ENCODE data around the gene RASSF8.
"Not testable (repeated sequence)": the region's sequence is repeated elsewhere in the genome, so short reads cannot be mapped to it uniquely, and the experiment has no call there.

Gene RASSF8

GRCh38 chr12:26046203-26046602 is 87.7 kb downstream of the RASSF8 start:
- Histone ChIP-seq H3K4me3 (ENCODE audit: low read depth in 1 of 5, low read length in 5 of 5) (no peak overlapping the region), H3K9ac (ENCODE audit: low read length in 5 of 5) (no peak overlapping the region), H3K27ac (ENCODE audit: low read depth, low read length) (no peak overlapping the region), H3K36me3 (ENCODE audit: control insufficient read depth in 5 of 5, insufficient read depth in 5 of 5, low read length in 5 of 5) (no peaks in the 10 kb centered on the region), H3K9me3 (ENCODE audit: control insufficient read depth in 5 of 5, low read length in 5 of 5) (no peaks in the 10 kb centered on the region), H3K4me1 (ENCODE audit: control insufficient read depth in 5 of 5, insufficient read depth in 5 of 5, low read length in 5 of 5) (peaks cover 0 to 24% (median 10%) of the 10 kb centered on the region in 5 donors), H3K27me3 (ENCODE audit: control insufficient read depth in 5 of 5, insufficient read depth in 4 of 5, low read length in 5 of 5) (no peaks in the 10 kb centered on the region)

GRCh38 chr12:26046906-26047305 is 88.4 kb downstream of the RASSF8 start:
- H3K27me3 ChIP-seq (ENCODE audit: control insufficient read depth in 5 of 5, insufficient read depth in 4 of 5, low read length in 5 of 5), result no peaks in the 10 kb centered on the region
- no peaks in the 10 kb centered on the region for H3K9me3 ChIP-seq (ENCODE audit: control insufficient read depth in 5 of 5, low read length in 5 of 5)
- no peaks in the 10 kb centered on the region for H3K36me3 ChIP-seq (ENCODE audit: control insufficient read depth in 5 of 5, insufficient read depth in 5 of 5, low read length in 5 of 5)
- H3K27ac ChIP-seq (ENCODE audit: low read depth, low read length), result no peak overlapping the region
- H3K9ac ChIP-seq (ENCODE audit: low read length in 5 of 5), result no peak overlapping the region
- H3K4me3 ChIP-seq (ENCODE audit: low read depth in 1 of 5, low read length in 5 of 5), result no peak overlapping the region
- peaks cover 0 to 24% (median 10%) of the 10 kb centered on the region in 5 donors for H3K4me1 ChIP-seq (ENCODE audit: control insufficient read depth in 5 of 5, insufficient read depth in 5 of 5, low read length in 5 of 5)

DNA sequence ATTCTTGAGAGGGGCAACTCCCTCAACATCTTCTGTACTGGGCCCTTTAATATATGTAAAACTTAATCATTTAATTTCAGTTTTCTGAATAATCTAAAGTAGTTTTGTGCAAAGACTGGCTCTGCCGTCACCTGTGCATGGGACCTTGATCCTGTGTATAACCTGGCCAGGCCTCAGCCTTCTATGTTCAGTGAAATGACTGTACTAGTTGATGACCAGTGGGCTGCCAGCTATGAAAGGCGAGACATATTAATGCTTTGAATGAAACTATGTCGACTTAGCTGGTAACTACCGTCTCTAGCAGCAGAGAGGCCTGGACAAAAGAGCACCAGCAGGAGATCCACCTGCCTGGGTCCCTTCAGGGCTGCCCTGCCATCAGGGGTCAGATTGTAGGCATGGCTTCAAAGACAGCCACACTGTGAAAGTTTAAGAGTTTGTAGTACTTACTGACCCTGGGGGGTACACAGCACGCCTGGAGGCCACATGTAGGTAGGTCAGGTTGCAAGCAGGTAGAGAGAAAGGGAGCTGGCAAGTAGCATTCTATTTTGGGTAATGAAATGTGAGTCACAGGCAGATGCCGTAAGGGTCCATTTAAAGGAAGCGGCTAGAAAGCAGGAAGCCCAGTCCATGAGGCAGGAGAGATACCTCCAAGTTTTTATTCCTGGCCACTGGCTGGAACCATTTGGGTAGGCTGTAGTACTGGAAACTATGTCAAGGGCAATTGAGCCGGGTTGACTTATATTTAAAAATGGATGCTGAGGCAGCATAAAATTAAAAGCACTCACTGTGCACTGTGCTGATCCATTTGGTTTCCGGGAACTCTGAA is 89.1 kb downstream of the RASSF8 start:
- H3K27ac ChIP-seq (ENCODE audit: low read depth, low read length), result no peak overlapping the region
- peaks cover 0 to 24% (median 10%) of the 10 kb centered on the region in 5 donors for H3K4me1 ChIP-seq (ENCODE audit: control insufficient read depth in 5 of 5, insufficient read depth in 5 of 5, low read length in 5 of 5)
- H3K4me3 ChIP-seq (ENCODE audit: low read depth in 1 of 5, low read length in 5 of 5), result no peak overlapping the region
- no peaks in the 10 kb centered on the region for H3K27me3 ChIP-seq (ENCODE audit: control insufficient read depth in 5 of 5, insufficient read depth in 4 of 5, low read length in 5 of 5)
- H3K9ac ChIP-seq (ENCODE audit: low read length in 5 of 5), result no peak overlapping the region
- no peaks in the 10 kb centered on the region for H3K9me3 ChIP-seq (ENCODE audit: control insufficient read depth in 5 of 5, low read length in 5 of 5)
- no peaks in the 10 kb centered on the region for H3K36me3 ChIP-seq (ENCODE audit: control insufficient read depth in 5 of 5, insufficient read depth in 5 of 5, low read length in 5 of 5)

DNA sequence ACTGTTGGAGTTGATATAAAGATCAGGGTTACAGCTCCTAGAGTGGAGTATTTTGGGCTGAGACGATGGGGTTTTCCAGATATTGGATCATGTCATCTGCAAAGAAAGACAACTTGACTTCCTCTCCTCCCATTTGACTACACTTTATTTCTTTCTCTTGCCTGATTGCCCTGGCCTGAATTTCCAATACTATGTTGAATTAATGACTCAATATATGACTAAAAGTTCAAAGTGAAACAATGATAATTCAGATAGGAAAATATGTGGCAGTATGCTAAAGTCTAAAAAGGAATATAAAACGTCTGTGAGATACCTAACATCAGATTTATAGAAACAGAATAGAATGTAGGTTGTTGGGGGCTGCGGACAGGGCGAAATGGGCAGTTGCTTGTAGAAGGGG is 94.2 kb downstream of the RASSF8 start:
- peaks cover 0 to 3% (median 0%) of the 10 kb centered on the region in 5 donors for H3K36me3 ChIP-seq (ENCODE audit: control insufficient read depth in 5 of 5, insufficient read depth in 5 of 5, low read length in 5 of 5)
- no peak overlapping the region for H3K27ac ChIP-seq (ENCODE audit: low read depth, low read length)
- H3K9me3 ChIP-seq (ENCODE audit: control insufficient read depth in 5 of 5, low read length in 5 of 5), result no peaks in the 10 kb centered on the region
- no peak overlapping the region for H3K4me3 ChIP-seq (ENCODE audit: low read depth in 1 of 5, low read length in 5 of 5)
- peaks cover 0 to 3% (median 0%) of the 10 kb centered on the region in 5 donors for H3K4me1 ChIP-seq (ENCODE audit: control insufficient read depth in 5 of 5, insufficient read depth in 5 of 5, low read length in 5 of 5)
- no peak overlapping the region for H3K9ac ChIP-seq (ENCODE audit: low read length in 5 of 5)
- H3K27me3 ChIP-seq (ENCODE audit: control insufficient read depth in 5 of 5, insufficient read depth in 4 of 5, low read length in 5 of 5), result no peaks in the 10 kb centered on the region

- H3K9me3 ChIP-seq (ENCODE audit: control insufficient read depth in 5 of 5, low read length in 5 of 5), result no peaks in the 10 kb centered on the region
- H3K4me1 ChIP-seq (ENCODE audit: control insufficient read depth in 5 of 5, insufficient read depth in 5 of 5, low read length in 5 of 5), result peaks cover 0 to 2% (median 0%) of the 10 kb centered on the region in 5 donors
- H3K36me3 ChIP-seq (ENCODE audit: control insufficient read depth in 5 of 5, insufficient read depth in 5 of 5, low read length in 5 of 5), result peaks cover 0 to 3% (median 0%) of the 10 kb centered on the region in 5 donors
- no peak overlapping the region for H3K9ac ChIP-seq (ENCODE audit: low read length in 5 of 5)
- H3K4me3 ChIP-seq (ENCODE audit: low read depth in 1 of 5, low read length in 5 of 5), result no peak overlapping the region
- H3K27ac ChIP-seq (ENCODE audit: low read depth, low read length), result no peak overlapping the region
- no peaks in the 10 kb centered on the region for H3K27me3 ChIP-seq (ENCODE audit: control insufficient read depth in 5 of 5, insufficient read depth in 4 of 5, low read length in 5 of 5)
These were observed 95.9 kb downstream of the RASSF8 start for GRCh38 chr12:26054383-26054782.

GRCh38 chr12:26055087-26055486 is 96.6 kb downstream of the RASSF8 start:
- no peaks in the 10 kb centered on the region for H3K9me3 ChIP-seq (ENCODE audit: control insufficient read depth in 5 of 5, low read length in 5 of 5)

GRCh38 chr12:26056335-26056734 is 97.9 kb downstream of the RASSF8 start:
- Histone ChIP-seq H3K4me1 (ENCODE audit: control insufficient read depth in 5 of 5, insufficient read depth in 5 of 5, low read length in 5 of 5) (peaks cover 0 to 2% (median 0%) of the 10 kb centered on the region in 5 donors), H3K27ac (ENCODE audit: low read depth, low read length) (no peak overlapping the region), H3K36me3 (ENCODE audit: control insufficient read depth in 5 of 5, insufficient read depth in 5 of 5, low read length in 5 of 5) (peaks cover 0 to 3% (median 0%) of the 10 kb centered on the region in 5 donors), H3K27me3 (ENCODE audit: control insufficient read depth in 5 of 5, insufficient read depth in 4 of 5, low read length in 5 of 5) (no peaks in the 10 kb centered on the region), H3K9ac (ENCODE audit: low read length in 5 of 5) (no peak overlapping the region), H3K4me3 (ENCODE audit: low read depth in 1 of 5, low read length in 5 of 5) (no peak overlapping the region), H3K9me3 (ENCODE audit: control insufficient read depth in 5 of 5, low read length in 5 of 5) (no peaks in the 10 kb centered on the region)

More at GRCh38 chr12:26055087-26055486, 96.6 kb downstream of the RASSF8 start:
- H3K27ac ChIP-seq (ENCODE audit: low read depth, low read length), result no peak overlapping the region
- H3K36me3 ChIP-seq (ENCODE audit: control insufficient read depth in 5 of 5, insufficient read depth in 5 of 5, low read length in 5 of 5), result peaks cover 0 to 3% (median 0%) of the 10 kb centered on the region in 5 donors
- H3K4me1 ChIP-seq (ENCODE audit: control insufficient read depth in 5 of 5, insufficient read depth in 5 of 5, low read length in 5 of 5), result peaks cover 0 to 2% (median 0%) of the 10 kb centered on the region in 5 donors
- H3K4me3 ChIP-seq (ENCODE audit: low read depth in 1 of 5, low read length in 5 of 5), result no peak overlapping the region
- no peaks in the 10 kb centered on the region for H3K27me3 ChIP-seq (ENCODE audit: control insufficient read depth in 5 of 5, insufficient read depth in 4 of 5, low read length in 5 of 5)
- no peak overlapping the region for H3K9ac ChIP-seq (ENCODE audit: low read length in 5 of 5)

DNA sequence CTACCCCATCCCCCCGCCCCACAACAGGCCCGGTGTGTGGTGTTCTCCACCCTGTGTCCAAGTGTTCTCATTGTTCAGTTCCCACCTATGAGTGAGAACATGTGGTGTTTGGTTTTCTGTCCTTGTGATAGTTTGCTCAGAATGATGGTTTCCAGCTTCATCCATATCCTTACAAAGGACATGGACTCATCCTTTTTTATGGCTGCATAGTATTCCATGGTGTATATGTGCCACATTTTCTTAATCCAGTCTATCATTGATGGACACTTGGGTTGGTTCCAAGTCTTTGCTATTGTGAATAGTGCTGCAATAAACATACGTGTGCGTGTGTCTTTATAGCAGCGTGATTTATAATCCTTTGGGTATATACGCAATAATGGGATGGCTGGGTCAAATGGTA is 98.8 kb downstream of the RASSF8 start:
- not testable (repeated sequence) for H3K9ac ChIP-seq (ENCODE audit: low read length in 5 of 5); H3K36me3 ChIP-seq (ENCODE audit: control insufficient read depth in 5 of 5, insufficient read depth in 5 of 5, low read length in 5 of 5); H3K4me1 ChIP-seq (ENCODE audit: control insufficient read depth in 5 of 5, insufficient read depth in 5 of 5, low read length in 5 of 5); H3K4me3 ChIP-seq (ENCODE audit: low read depth in 1 of 5, low read length in 5 of 5); H3K9me3 ChIP-seq (ENCODE audit: control insufficient read depth in 5 of 5, low read length in 5 of 5); H3K27ac ChIP-seq (ENCODE audit: low read depth, low read length); H3K27me3 ChIP-seq (ENCODE audit: control insufficient read depth in 5 of 5, insufficient read depth in 4 of 5, low read length in 5 of 5)

- Histone ChIP-seq H3K4me3 (ENCODE audit: low read depth in 1 of 5, low read length in 5 of 5) (no peak overlapping the region), H3K27me3 (ENCODE audit: control insufficient read depth in 5 of 5, insufficient read depth in 4 of 5, low read length in 5 of 5) (no peaks in the 10 kb centered on the region), H3K4me1 (ENCODE audit: control insufficient read depth in 5 of 5, insufficient read depth in 5 of 5, low read length in 5 of 5) (peaks cover 0 to 12% (median 4%) of the 10 kb centered on the region in 5 donors), H3K36me3 (ENCODE audit: control insufficient read depth in 5 of 5, insufficient read depth in 5 of 5, low read length in 5 of 5) (peaks cover 0 to 3% (median 0%) of the 10 kb centered on the region in 5 donors), H3K9me3 (ENCODE audit: control insufficient read depth in 5 of 5, low read length in 5 of 5) (no peaks in the 10 kb centered on the region), H3K27ac (ENCODE audit: low read depth, low read length) (no peak overlapping the region), H3K9ac (ENCODE audit: low read length in 5 of 5) (no peak overlapping the region)
These were observed 99.8 kb downstream of the RASSF8 start for GRCh38 chr12:26058308-26058707.

GRCh38 chr12:26058818-26059217 is 100.3 kb downstream of the RASSF8 start:
- H3K4me1 ChIP-seq (ENCODE audit: control insufficient read depth in 5 of 5, insufficient read depth in 5 of 5, low read length in 5 of 5), result peaks cover 0 to 12% (median 4%) of the 10 kb centered on the region in 5 donors
- no peak overlapping the region for H3K9ac ChIP-seq (ENCODE audit: low read length in 5 of 5)
- peaks cover 0 to 3% (median 0%) of the 10 kb centered on the region in 5 donors for H3K36me3 ChIP-seq (ENCODE audit: control insufficient read depth in 5 of 5, insufficient read depth in 5 of 5, low read length in 5 of 5)
- no peak overlapping the region for H3K27ac ChIP-seq (ENCODE audit: low read depth, low read length)
- no peaks in the 10 kb centered on the region for H3K9me3 ChIP-seq (ENCODE audit: control insufficient read depth in 5 of 5, low read length in 5 of 5)
- no peak overlapping the region for H3K4me3 ChIP-seq (ENCODE audit: low read depth in 1 of 5, low read length in 5 of 5)
- H3K27me3 ChIP-seq (ENCODE audit: control insufficient read depth in 5 of 5, insufficient read depth in 4 of 5, low read length in 5 of 5), result no peaks in the 10 kb centered on the region

Measured in subcutaneous abdominal adipose tissue (tissue), 5 donors.